ENCODE results near the gene RCOR3.
"Not testable (repeated sequence)": the region's sequence is repeated elsewhere in the genome, so short reads cannot be mapped to it uniquely, and the experiment has no call there.

Gene RCOR3

GRCh38 chr1:211260141-211261107, 1.3 kb downstream of the RCOR3 start:
- in situ Hi-C loops (cut with MboI; ENCODE audit: low sequenced_read_pairs), result no loop called here

- in situ Hi-C loops (cut with MboI; ENCODE audit: low sequenced_read_pairs), result no loop called here
Measured at GRCh38 chr1:211261229-211261628, 2.1 kb downstream of the RCOR3 start.

- in situ Hi-C loops (cut with MboI; ENCODE audit: low sequenced_read_pairs), result not testable (repeated sequence)
Measured at GRCh38 chr1:211263022-211263421, 3.9 kb downstream of the RCOR3 start.

GRCh38 chr1:211267204-211267857, 8.2 kb downstream of the RCOR3 start:
- in situ Hi-C loops (cut with MboI; ENCODE audit: low sequenced_read_pairs), result no loop called here

GRCh38 chr1:211279340-211279739, 20.2 kb downstream of the RCOR3 start:
- in situ Hi-C loops (cut with MboI; ENCODE audit: low sequenced_read_pairs), result no loop called here

- in situ Hi-C loops (cut with MboI; ENCODE audit: low sequenced_read_pairs), result no loop called here
Measured at GRCh38 chr1:211280910-211281309, 21.7 kb downstream of the RCOR3 start.

- in situ Hi-C loops (cut with MboI; ENCODE audit: low sequenced_read_pairs), result no loop called here
Measured at GRCh38 chr1:211281320-211282022, 22.3 kb downstream of the RCOR3 start.

- in situ Hi-C loops (cut with MboI; ENCODE audit: low sequenced_read_pairs), result no loop called here
Measured at GRCh38 chr1:211282023-211282373, 22.8 kb downstream of the RCOR3 start.

- in situ Hi-C loops (cut with MboI; ENCODE audit: low sequenced_read_pairs), result no loop called here
Measured at GRCh38 chr1:211285196-211285595, 26.0 kb downstream of the RCOR3 start.

GRCh38 chr1:211287218-211287617, 28.1 kb downstream of the RCOR3 start:
- in situ Hi-C loops (cut with MboI; ENCODE audit: low sequenced_read_pairs), result no loop called here

GRCh38 chr1:211292411-211292810, 33.2 kb downstream of the RCOR3 start:
- in situ Hi-C loops (cut with MboI; ENCODE audit: low sequenced_read_pairs), result no loop called here

- in situ Hi-C loops (cut with MboI; ENCODE audit: low sequenced_read_pairs), result no loop called here
Measured at GRCh38 chr1:211296396-211296795, 37.2 kb downstream of the RCOR3 start.

GRCh38 chr1:211305044-211305443, 45.9 kb downstream of the RCOR3 start:
- in situ Hi-C loops (cut with MboI; ENCODE audit: low sequenced_read_pairs), result no loop called here

GRCh38 chr1:211309617-211310016, 50.5 kb downstream of the RCOR3 start:
- in situ Hi-C loops (cut with MboI; ENCODE audit: low sequenced_read_pairs), result no loop called here

- in situ Hi-C loops (cut with MboI; ENCODE audit: low sequenced_read_pairs), result no loop called here
Measured at GRCh38 chr1:211313392-211313791, 54.2 kb downstream of the RCOR3 start.

- in situ Hi-C loops (cut with MboI; ENCODE audit: low sequenced_read_pairs), result no loop called here
Measured at GRCh38 chr1:211318576-211319280, 59.6 kb downstream of the RCOR3 start.

- in situ Hi-C loops (cut with MboI; ENCODE audit: low sequenced_read_pairs), result no loop called here
Measured at GRCh38 chr1:211319892-211320291, 60.7 kb downstream of the RCOR3 start.

GRCh38 chr1:211320980-211321379, 61.8 kb downstream of the RCOR3 start:
- in situ Hi-C loops (cut with MboI; ENCODE audit: low sequenced_read_pairs), result no loop called here

GRCh38 chr1:211321646-211322045, 62.5 kb downstream of the RCOR3 start:
- in situ Hi-C loops (cut with MboI; ENCODE audit: low sequenced_read_pairs), result not testable (repeated sequence)

GRCh38 chr1:211323156-211324063, 64.2 kb downstream of the RCOR3 start:
- in situ Hi-C loops (cut with MboI; ENCODE audit: low sequenced_read_pairs), result no loop called here

Measured in hTERT RPE-1 (cell line).